Cerebellar nuclear complex (tissue), 1 donor: ENCODE measurements around the gene DNAH3.

ENCODE experiments used
- DNase-seq, 2 experiments: peaks; one replicate each; lab custom pipeline; 2025; lab: John Stamatoyannopoulos, UW

DNAH3 gene

DNA sequence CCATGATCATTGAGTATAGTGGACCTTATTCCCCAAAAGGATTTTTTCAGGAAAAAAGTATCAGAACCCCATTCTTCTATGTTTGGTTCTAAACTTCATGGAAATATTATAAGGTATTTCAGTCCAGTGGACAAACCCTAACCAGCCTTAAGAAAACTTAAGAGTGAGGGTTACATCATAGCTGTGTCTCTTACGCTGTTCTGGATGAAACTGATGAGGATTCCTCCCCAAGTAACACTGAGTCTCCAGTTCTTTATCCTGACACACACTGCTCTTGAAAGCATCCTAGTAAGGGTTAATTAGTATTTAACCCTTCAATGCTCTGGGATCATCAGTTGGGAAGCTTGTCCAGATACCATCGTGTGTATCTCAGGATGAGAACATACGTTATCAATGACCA lies 245.1 kb downstream of the DNAH3 start:
- DNase-seq: no peak

DNA sequence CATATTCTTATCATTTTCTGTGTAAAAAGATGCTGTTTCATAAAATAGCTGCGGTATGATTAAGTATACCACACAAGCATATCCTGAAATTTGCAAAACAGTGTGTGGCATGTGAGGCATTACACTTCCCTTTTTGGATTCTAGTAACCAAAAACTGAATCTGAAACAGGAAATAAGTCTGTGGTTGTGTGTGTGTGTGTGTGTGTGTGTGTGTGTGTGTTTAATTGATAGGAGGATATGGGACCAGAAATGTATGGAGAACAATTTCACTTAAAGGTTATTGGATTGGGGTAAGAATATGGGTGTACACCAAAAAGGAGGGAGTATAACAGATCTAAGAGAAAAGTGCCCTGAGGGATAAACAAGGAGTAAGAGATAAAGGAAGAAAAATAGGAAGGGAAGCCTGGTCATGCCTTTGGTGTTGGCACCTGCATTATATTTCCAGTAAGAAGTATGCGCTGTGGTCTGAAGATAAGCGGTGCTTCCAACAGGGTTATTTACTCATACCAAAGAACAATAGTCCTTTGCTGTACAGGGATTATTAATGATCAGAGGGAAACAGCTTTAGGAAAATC lies 246.1 kb downstream of the DNAH3 start:
- DNase-seq: no peak

DNA sequence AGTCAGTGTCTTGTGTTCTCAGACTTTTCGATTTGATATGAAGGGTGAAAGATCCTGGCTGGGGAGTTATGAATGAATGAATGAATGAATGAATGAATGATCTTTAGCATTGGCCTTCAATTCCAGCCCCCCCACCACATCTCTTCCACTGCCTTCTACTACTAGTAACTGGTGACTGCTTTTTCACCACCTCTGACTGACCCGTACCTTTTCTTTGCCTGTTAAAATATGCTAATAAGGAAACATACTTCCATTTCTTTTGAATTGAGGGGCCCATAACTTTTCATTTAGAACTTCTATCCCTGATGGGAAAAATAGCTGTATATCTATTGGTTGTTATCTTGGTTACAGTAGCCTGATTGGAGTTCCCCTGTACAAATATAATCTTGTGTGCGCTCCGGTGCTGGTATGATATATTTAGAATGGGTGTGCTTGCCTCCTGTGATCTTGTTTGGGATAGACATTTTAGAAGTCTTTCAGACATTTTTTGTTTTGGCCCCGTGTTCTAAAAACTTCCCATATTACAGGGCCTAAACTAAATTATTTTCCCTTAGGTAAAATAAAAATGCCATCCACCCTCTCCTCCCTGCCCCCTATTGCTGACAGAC lies 246.6 kb downstream of the DNAH3 start:
- no peak for DNase-seq

DNA sequence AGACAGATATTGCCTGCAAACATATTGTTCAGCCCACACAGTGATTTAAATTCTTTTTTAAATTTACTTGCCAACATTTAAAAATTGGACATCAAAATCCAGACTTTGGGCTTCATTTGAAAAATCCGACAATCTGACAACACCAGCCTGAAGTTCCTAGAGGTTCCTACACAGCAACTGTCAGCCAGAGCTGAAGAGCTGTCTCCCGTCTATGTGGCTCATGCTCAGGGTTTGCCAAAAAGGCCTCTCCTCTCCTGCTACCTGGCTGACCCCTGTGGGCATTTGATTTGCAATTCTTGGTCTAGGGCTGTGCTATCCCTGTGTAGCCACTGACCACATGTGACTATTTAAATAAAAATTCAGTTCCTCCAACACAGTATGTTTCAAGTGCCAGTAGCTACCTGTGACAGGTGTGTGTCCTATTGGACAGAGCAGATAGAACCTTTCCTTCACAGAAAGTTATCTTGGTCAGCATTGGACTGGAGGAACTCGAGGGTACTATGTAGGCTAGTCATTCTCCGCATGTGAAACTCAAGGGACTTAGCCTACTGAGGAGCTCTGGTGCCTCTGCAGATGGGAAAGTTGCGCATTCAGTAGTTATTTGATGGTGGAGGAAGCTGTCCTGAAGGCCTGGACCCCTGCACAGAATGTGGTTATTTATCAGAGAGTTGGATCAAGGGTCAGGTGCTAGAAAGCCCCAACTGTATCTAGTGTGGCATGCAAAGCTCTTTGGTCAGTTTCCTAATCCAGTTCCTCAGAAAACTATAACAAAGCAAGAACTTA lies 247.3 kb downstream of the DNAH3 start:
- no peak for DNase-seq

DNA sequence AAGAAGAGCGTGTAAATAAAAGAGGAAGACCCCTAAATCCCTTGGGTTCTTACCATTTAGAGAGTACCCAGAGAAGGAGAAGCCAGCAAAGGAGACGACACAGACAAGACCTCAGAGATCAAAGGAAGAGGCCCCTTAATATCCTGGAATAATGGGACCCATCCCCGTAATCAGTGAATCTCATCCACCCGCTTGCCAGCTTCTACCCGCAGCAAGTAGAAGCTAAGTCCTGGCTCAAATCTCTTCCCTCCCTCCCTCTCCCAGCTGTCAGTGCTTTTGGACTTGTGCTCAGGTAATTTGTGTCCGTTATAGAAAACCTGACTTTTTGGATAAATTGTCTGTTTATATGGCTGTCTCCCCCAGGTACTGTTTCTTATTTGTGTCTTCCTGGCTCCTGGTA lies 248.2 kb downstream of the DNAH3 start:
- no peak for DNase-seq

DNA sequence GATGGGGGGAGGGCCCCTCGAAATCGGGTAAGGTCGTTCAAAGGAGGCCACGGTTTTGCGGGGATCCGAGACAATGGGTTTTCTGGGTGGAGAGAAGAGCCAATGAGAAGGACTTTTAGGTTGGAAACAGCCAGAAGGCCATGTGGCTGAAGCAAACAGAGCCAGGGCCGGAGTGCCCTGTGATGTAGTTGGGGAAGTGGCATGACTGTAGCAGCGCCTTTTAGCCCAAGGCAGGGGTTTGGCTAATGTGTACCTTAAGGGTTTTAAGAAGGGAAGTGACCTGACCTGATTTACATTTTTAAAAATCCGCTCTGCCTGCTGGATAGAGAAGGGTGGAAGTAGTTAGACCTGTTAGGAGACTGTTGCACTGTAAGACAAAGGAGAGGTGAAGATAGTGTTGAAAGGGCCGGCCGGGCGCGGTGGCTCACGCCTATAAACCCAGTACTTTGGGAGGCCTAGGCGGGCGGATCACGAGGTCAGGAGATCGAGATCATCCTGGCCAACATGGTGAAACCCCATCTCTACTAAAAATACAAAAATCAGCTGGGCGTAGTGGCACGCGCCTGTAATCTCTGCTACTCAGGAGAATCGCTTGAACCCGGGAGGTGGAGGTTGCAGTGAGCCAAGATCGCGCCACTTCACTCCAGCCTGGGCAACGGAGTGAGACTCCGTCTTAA lies 249.1 kb downstream of the DNAH3 start:
- DNase-seq: peak in 1 of 2 experiments; percentile 25

- no peak for DNase-seq
Measured at GRCh38 chr16:20901068-20901435, 249.6 kb downstream of the DNAH3 start.

GRCh38 chr16:20900299-20901067 lies 250.2 kb downstream of the DNAH3 start, which contains the start of the genes DCUN1D3 and LYRM1:
Gene DCUN1D3, minus strand, starts transcription at chr16:20900358. Its CDS starts 37,820 bp downstream, at chr16:20862538.
Gene LYRM1, plus strand, starts transcription at chr16:20900771. Its CDS starts 14,785 bp downstream, at chr16:20915556.
- DNase-seq: peak; percentile 63 to 77

GRCh38 chr16:20899477-20900298 lies 251.0 kb downstream of the DNAH3 start:
- DNase-seq: no peak

DNA sequence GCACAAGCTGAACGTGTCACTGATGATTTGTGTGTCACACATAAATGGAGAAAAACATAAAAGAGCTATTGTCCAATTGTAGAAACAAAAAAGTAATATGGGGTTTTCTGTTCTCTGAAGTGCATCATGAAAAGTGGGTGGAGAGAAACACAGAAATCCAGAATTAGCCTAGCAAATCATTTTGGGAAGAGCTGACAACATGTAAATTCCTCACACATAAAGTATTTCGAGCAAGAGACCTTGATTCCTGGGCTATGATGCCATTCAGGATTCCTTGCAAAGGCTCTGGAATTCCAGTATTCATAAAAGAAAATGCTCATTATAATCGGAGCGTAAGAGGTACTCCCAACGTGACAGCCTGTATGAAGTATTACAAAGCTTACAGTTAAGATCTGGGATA lies 251.6 kb downstream of the DNAH3 start:
- DNase-seq: no peak

- no peak for DNase-seq
Measured at GRCh38 chr16:20897922-20898321, 252.7 kb downstream of the DNAH3 start.

GRCh38 chr16:20897253-20897897 lies 253.3 kb downstream of the DNAH3 start:
- DNase-seq: no peak

- DNase-seq: no peak
Measured at GRCh38 chr16:20894388-20894787, 256.3 kb downstream of the DNAH3 start.

DNA sequence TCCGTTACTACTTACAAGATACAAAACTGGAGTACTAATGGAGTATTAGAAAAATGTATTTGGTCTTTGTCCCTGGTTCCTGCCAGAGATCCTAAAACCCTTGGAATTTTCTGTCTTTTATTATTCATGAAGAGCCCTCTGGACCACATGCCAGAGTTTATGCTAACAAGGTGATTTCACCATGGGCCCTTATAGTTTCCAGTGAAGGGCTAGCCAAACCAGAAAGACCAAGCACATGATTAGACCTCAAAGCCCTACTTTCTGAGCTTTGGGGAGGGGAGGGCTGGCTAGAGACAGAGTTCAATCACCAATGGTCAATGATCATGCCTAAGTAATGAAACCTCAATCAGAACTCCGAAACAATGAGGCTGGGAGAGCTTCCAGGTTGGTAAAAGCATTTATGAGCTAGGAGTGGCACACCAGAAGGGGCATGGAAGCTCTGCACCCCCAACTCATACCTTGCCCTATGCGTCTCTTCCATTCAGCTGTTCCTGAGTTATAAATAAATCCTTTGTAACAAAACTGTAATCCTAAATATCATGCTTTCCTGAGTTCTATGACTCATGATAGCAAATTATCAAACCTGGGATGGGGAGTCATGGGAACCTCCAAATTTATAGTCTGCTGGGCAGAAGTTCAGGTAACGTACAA lies 260.9 kb downstream of the DNAH3 start:
- no peak for DNase-seq

DNA sequence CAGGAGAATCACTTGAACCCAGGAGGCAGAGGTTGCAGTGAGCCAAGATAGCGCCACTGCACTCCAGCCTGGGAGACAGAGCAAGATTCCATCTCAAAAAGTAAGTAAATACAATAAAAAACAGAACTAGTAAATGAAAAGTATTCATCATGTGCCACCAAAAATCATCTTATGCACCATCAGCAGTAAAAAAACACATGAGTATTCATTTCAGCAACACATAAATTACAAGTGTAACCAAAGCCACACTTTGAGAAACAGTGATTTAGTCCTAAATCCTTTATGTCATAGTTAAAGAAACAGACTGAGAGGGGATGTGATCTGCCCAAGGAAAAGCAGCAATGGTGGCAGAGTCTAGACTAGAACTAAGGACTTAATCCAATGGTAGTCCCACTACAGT lies 263.4 kb downstream of the DNAH3 start:
- DNase-seq: no peak

GRCh38 chr16:20886320-20886719 lies 264.3 kb downstream of the DNAH3 start:
- DNase-seq: no peak

GRCh38 chr16:20884240-20884556 lies 266.4 kb downstream of the DNAH3 start:
- DNase-seq: no peak

GRCh38 chr16:20883554-20884239 lies 266.9 kb downstream of the DNAH3 start:
- DNase-seq: no peak
